CD4-positive, alpha-beta T cell treated with Interleukin-15 for 1 hour (primary cell): ENCODE results near the gene APOO.
"Not testable (repeated sequence)": the region's sequence is repeated elsewhere in the genome, so short reads cannot be mapped to it uniquely, and the experiment has no call there.

Experiments used
- DNase-seq: peaks from one replicate; pipeline ENCODE4 v3.0.0-alpha.2; 2020

Gene APOO

GRCh38 chrX:23901805-23902204 lies 5.9 kb downstream of the APOO start:
- DNase-seq = peak; percentile 41

- DNase-seq = peak; percentile 32
Observed at GRCh38 chrX:23901060-23901459, 6.7 kb downstream of the APOO start.

- peak; percentile 20 for DNase-seq
Observed at GRCh38 chrX:23900220-23900797, 7.4 kb downstream of the APOO start.

- DNase-seq = no peak
Observed at GRCh38 chrX:23898412-23898959, 9.3 kb downstream of the APOO start.

GRCh38 chrX:23896981-23897380 lies 10.8 kb downstream of the APOO start:
- DNase-seq = no peak

GRCh38 chrX:23896539-23896938 lies 11.2 kb downstream of the APOO start:
- not testable (repeated sequence) for DNase-seq

GRCh38 chrX:23894993-23895392 lies 12.7 kb downstream of the APOO start:
- not testable (repeated sequence) for DNase-seq

GRCh38 chrX:23890933-23891332 lies 16.8 kb downstream of the APOO start:
- DNase-seq = no peak

- no peak for DNase-seq
Observed at GRCh38 chrX:23888887-23889501, 18.7 kb downstream of the APOO start.

GRCh38 chrX:23887918-23888317 lies 19.8 kb downstream of the APOO start:
- DNase-seq = no peak

GRCh38 chrX:23887451-23887850 lies 20.3 kb downstream of the APOO start:
- no peak for DNase-seq

GRCh38 chrX:23885803-23886202 lies 21.9 kb downstream of the APOO start:
- no peak for DNase-seq

- DNase-seq = no peak
Observed at GRCh38 chrX:23884427-23885024, 23.2 kb downstream of the APOO start.

- DNase-seq = no peak
Observed at GRCh38 chrX:23883737-23884354, 23.9 kb downstream of the APOO start.

GRCh38 chrX:23879380-23880090 lies 28.2 kb downstream of the APOO start:
- no peak for DNase-seq

GRCh38 chrX:23871905-23872546 lies 35.7 kb downstream of the APOO start:
- DNase-seq = peak; percentile 20

GRCh38 chrX:23870041-23870440 lies 37.7 kb downstream of the APOO start:
- DNase-seq = no peak

- no peak for DNase-seq
Observed at GRCh38 chrX:23864742-23865326, 42.9 kb downstream of the APOO start.

- not testable (repeated sequence) for DNase-seq
Observed at GRCh38 chrX:23861952-23862351, 45.8 kb downstream of the APOO start.

GRCh38 chrX:23861215-23861896 lies 46.4 kb downstream of the APOO start:
- DNase-seq = no peak

- not testable (repeated sequence) for DNase-seq
Observed at GRCh38 chrX:23859238-23859637, 48.5 kb downstream of the APOO start.

- no peak for DNase-seq
Observed at GRCh38 chrX:23857935-23858334, 49.8 kb downstream of the APOO start.
